ENCODE data around the gene FANCI.

Gene FANCI

GRCh38 chr15:89342840-89343239 lies 99.1 kb downstream of the FANCI start:
- no peak for TF ChIP-seq CTCF (conservative IDR thresholded peaks at IDR 0.05)
- no peak for TF ChIP-seq ZFX (IDR thresholded peaks at IDR 0.05)
- no peak overlapping the region for H3K27ac ChIP-seq

DNA sequence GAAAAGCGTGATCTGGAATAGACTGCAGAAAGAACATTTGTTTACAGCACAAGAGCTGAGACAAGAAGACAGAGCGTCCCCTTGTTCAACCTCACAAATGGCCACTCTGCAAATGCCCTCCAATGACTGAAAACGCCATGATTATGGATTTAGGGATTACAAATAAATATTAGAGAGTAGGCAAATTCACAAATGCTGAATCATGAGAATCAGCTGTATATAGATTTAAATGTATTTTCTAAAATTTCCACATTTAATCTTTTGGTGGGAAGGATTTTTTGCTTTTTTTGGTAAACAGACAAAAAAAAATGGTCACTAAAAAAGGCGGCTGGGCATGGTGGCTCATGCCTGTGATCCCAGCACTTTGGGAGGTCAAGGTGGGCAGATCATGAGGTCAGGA lies 101.5 kb downstream of the FANCI start:
- no peak overlapping the region for H3K27ac ChIP-seq
- no peak for TF ChIP-seq CTCF (conservative IDR thresholded peaks at IDR 0.05)
- TF ChIP-seq ZFX (IDR thresholded peaks at IDR 0.05) = no peak

GRCh38 chr15:89346516-89347231 lies 102.9 kb downstream of the FANCI start:
- no peak for TF ChIP-seq ZFX (IDR thresholded peaks at IDR 0.05)
- TF ChIP-seq CTCF (conservative IDR thresholded peaks at IDR 0.05) = no peak
- H3K27ac ChIP-seq = no peak overlapping the region

DNA sequence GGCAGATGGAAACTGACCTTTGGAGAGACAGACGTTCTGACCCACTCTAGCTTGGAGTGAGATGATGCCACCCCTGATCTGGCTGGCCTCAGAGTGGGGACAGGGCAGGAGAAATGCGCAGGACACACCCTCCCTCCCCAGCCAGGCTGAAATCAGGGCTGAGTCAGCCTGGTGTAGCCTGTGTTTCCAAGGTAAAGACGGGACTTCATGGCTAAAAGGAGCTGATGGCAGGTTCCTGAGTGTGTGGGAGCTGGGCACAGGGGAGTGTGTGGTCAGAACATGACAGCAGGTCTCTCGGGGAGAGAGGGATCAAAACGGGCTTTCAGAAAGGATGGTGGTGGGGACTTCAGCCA lies 105.4 kb downstream of the FANCI start:
- no peak for TF ChIP-seq CTCF (conservative IDR thresholded peaks at IDR 0.05)
- no peak for TF ChIP-seq ZFX (IDR thresholded peaks at IDR 0.05)

GRCh38 chr15:89352476-89352875 lies 108.7 kb downstream of the FANCI start:
- TF ChIP-seq CTCF (conservative IDR thresholded peaks at IDR 0.05) = no peak
- TF ChIP-seq ZFX (IDR thresholded peaks at IDR 0.05) = no peak
- H3K27ac ChIP-seq = no peak overlapping the region

More for the DNA sequence above, 105.4 kb downstream of the FANCI start:
- H3K27ac ChIP-seq = no peak overlapping the region

DNA sequence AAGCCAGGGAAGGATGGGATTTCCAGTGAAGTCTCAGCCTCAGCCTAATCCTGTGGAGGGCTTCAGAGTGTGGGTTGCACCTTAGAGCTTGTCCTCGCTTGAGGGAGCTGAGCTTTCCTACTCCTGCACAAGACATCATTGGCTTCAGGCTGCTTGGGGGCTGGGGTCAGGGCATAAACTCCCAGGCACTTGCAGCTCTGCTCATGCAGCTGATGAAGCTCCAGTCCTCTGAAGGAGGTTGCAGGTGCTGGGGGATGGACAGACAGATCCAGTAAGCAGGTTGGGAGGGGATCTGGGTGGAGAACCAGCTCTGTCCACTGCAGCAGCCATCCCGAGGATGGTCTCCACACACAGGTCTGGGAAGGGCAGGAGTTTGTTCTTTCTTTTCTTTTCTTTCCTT lies 110.2 kb downstream of the FANCI start:
- TF ChIP-seq CTCF (conservative IDR thresholded peaks at IDR 0.05) (no peak), ZFX (IDR thresholded peaks at IDR 0.05) (no peak)
- H3K27ac ChIP-seq = no peak overlapping the region

DNA sequence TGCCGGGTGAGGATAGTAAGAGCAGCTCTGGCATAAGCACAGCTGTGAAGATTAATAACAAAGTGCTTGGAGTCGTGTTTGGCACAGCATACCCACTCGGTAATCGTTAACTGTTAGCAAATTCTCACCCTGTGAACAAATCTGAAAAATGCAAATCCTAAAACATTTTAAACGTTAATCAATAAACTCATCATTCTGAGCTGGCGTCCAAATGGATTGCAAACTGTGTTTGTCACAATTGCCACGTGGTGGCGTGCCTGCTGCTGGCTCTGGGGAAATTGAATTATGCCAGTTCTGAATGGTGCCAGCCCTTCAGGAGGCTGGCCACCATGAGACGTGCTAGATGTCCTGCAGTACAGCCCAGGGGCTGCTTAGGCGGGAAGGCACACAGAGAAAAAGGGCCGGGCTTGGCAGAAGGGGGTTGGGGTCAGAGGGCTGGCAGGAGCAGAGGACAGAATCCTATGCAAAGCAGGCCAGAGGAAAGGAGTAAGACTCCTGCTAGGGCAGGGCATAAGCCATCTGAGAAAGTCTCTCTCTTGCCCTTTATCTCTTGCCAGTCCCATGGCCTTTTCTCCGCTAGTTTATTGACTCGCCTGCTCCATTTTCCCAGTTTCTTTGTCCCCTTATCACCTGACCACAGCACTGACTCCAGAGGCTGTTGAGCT lies 113.0 kb downstream of the FANCI start:
- H3K27ac ChIP-seq = no peak overlapping the region
- TF ChIP-seq ZFX (IDR thresholded peaks at IDR 0.05) (no peak), CTCF (conservative IDR thresholded peaks at IDR 0.05) (peak; percentile 84)
